Astrocyte (in vitro differentiated cells and primary cell): ENCODE results near the gene KIRREL3.

ENCODE experiments used
- EZH2 ChIP-seq: IDR thresholded peaks from 2 replicates; pipeline ENCODE4 v1.6.1; 2012; ENCODE audit warnings: mild to moderate bottlenecking, low read length, inconsistent platforms; ENCODE audit not compliant: insufficient read depth
- TF ChIP-seq, protein P1 (sequence below): IDR thresholded peaks from 2 replicates; pipeline ENCODE4 v1.5.1; 2011; ENCODE audit warnings: low read depth, mild to moderate bottlenecking, inconsistent platforms, low read length, moderate library complexity; ENCODE audit not compliant: insufficient read depth

DNA sequence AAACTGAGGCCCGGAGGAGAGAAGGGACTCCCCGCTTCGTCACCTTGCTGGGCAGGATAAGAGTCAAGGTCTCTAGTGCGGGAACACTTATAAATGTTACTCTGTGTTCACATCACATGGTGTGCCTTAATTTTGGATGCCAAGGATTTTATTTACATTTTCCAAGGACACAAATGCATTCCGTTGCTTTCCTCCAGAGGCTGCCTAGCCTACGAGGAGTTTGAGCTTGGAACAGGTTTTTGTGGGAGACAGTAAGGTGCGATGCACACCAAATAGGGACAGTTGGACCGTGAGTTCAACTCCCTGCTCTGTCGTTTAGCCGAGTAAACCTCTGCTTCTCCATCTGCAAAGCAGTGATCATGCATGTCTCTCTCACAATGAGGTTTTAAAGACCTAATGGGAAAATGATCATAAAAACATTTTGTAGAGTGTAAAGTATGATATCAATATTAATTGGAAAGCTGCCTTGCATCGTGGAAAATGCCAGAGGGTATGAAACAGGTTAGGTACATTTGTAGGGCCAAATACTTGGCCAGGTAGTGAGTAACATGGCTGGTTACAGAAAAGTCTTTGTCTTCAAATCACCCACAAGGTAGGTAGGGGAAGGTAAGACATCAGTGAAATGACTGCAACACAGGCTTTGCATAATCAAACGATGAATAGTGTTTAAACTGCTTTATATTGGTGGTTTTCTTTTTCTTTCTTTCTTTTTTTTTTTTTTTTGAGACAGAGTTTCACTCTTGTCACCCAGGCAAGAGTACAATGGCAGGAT, 583.3 kb downstream of the KIRREL3 start:
- TF ChIP-seq, protein P1, sequence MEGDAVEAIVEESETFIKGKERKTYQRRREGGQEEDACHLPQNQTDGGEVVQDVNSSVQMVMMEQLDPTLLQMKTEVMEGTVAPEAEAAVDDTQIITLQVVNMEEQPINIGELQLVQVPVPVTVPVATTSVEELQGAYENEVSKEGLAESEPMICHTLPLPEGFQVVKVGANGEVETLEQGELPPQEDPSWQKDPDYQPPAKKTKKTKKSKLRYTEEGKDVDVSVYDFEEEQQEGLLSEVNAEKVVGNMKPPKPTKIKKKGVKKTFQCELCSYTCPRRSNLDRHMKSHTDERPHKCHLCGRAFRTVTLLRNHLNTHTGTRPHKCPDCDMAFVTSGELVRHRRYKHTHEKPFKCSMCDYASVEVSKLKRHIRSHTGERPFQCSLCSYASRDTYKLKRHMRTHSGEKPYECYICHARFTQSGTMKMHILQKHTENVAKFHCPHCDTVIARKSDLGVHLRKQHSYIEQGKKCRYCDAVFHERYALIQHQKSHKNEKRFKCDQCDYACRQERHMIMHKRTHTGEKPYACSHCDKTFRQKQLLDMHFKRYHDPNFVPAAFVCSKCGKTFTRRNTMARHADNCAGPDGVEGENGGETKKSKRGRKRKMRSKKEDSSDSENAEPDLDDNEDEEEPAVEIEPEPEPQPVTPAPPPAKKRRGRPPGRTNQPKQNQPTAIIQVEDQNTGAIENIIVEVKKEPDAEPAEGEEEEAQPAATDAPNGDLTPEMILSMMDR = no peak
- TF ChIP-seq EZH2 = no peak
